ENCODE measurements around the gene PTPRN2.
"Not testable (repeated sequence)": the region's sequence is repeated elsewhere in the genome, so short reads cannot be mapped to it uniquely, and the experiment has no call there.

PTPRN2 gene

GRCh38 chr7:158530800-158531609 is 56.6 kb downstream of the PTPRN2 start:
- DNase-seq: no peak

GRCh38 chr7:158529181-158530096 is 58.2 kb downstream of the PTPRN2 start:
- DNase-seq: no peak

- DNase-seq: no peak
Measured at GRCh38 chr7:158527915-158528502, 59.6 kb downstream of the PTPRN2 start.

- no peak for DNase-seq
Measured at GRCh38 chr7:158527495-158527894, 60.1 kb downstream of the PTPRN2 start.

- no peak for DNase-seq
Measured at GRCh38 chr7:158527038-158527437, 60.6 kb downstream of the PTPRN2 start.

GRCh38 chr7:158526531-158526930 is 61.1 kb downstream of the PTPRN2 start:
- no peak for DNase-seq

GRCh38 chr7:158525648-158526484 is 61.8 kb downstream of the PTPRN2 start:
- DNase-seq: no peak

GRCh38 chr7:158524749-158525635 is 62.6 kb downstream of the PTPRN2 start:
- DNase-seq: no peak

- DNase-seq: not testable (repeated sequence)
Measured at GRCh38 chr7:158524286-158524685, 63.3 kb downstream of the PTPRN2 start.

- DNase-seq: not testable (repeated sequence)
Measured at GRCh38 chr7:158523877-158524276, 63.7 kb downstream of the PTPRN2 start.

- not testable (repeated sequence) for DNase-seq
Measured at GRCh38 chr7:158523165-158523856, 64.3 kb downstream of the PTPRN2 start.

- DNase-seq: not testable (repeated sequence)
Measured at GRCh38 chr7:158521795-158522194, 65.8 kb downstream of the PTPRN2 start.

- no peak for DNase-seq
Measured at GRCh38 chr7:158520825-158521224, 66.8 kb downstream of the PTPRN2 start.

- DNase-seq: no peak
Measured at GRCh38 chr7:158519633-158520174, 67.9 kb downstream of the PTPRN2 start.

- DNase-seq: no peak
Measured at GRCh38 chr7:158518980-158519632, 68.5 kb downstream of the PTPRN2 start.

GRCh38 chr7:158517571-158517970 is 70.1 kb downstream of the PTPRN2 start:
- no peak for DNase-seq

GRCh38 chr7:158517072-158517471 is 70.6 kb downstream of the PTPRN2 start:
- DNase-seq: no peak

GRCh38 chr7:158516524-158516923 is 71.1 kb downstream of the PTPRN2 start:
- DNase-seq: no peak

GRCh38 chr7:158512869-158513268 is 74.8 kb downstream of the PTPRN2 start:
- no peak for DNase-seq

- DNase-seq: no peak
Measured at GRCh38 chr7:158512042-158512441, 75.6 kb downstream of the PTPRN2 start.
